H1 (cell line): ENCODE data around the gene FAT1. TPM values are rescaled to one million over a fixed set of nuclear protein-coding genes. Genes with fewer than 3 reads are reported as not detected.

Source experiments
- CTCF ChIP-seq, 3 experiments: IDR thresholded peaks; 1 replicate in 2 of 3; 2 replicates in 1 of 3; pipeline versions ENCODE4 v1.5.1 to v1.6.1; 2011; ENCODE audit warnings: low read length in 3 of 3, mild to moderate bottlenecking in 3 of 3, inconsistent platforms in 2 of 3, low read depth in 1 of 3, moderate library complexity in 1 of 3; ENCODE audit not compliant: insufficient read depth in 1 of 3; ENCODE audit errors: control extremely low read depth in 1 of 3
- polyA plus RNA-seq, 7 experiments: library from polyadenylated mRNA; depleted of rRNA in 3 of 7; stranded (reverse) in 5 of 7; unstranded in 2 of 7; fragments of >200 nt in 5 of 7; fragments of 200-250 nt in 2 of 7; gene quantifications; 1 replicate in 5 of 7; 2 replicates in 1 of 7; 4 replicates in 1 of 7; pipeline versions ENCODE4 v1.2.1 to v1.2.3, GENCODE V29; 2011 to 2013; ENCODE audit warnings: missing spikeins in 2 of 7, mixed read lengths in 2 of 7
- total RNA-seq: library from RNA; stranded (reverse); fragmentation: NEBNext Ultra II Directional; extraction: Animal tissue kit (Norgen Biotek cat#: 25700); gene quantifications from 2 replicates; pipeline ENCODE4 v1.2.1, GENCODE V29; 2021

Gene FAT1
- total and polyA plus RNA-seq, 2 of the 8 experiments (the other 6 are each of a cell fraction or from before 2014, with no cell fraction given): 94.4 to 137 TPM

- TF ChIP-seq CTCF (IDR thresholded peaks at IDR 0.05; ENCODE audit: control extremely low read depth in 1 of 3, insufficient read depth in 1 of 3, low read depth in 1 of 3, low read length in 3 of 3): no peak
Observed at GRCh38 chr4:186728631-186729271, 5.1 kb upstream of the FAT1 start (continued).
